ENCODE measurements around the gene GTF3C1.

The GTF3C1 gene

DNA sequence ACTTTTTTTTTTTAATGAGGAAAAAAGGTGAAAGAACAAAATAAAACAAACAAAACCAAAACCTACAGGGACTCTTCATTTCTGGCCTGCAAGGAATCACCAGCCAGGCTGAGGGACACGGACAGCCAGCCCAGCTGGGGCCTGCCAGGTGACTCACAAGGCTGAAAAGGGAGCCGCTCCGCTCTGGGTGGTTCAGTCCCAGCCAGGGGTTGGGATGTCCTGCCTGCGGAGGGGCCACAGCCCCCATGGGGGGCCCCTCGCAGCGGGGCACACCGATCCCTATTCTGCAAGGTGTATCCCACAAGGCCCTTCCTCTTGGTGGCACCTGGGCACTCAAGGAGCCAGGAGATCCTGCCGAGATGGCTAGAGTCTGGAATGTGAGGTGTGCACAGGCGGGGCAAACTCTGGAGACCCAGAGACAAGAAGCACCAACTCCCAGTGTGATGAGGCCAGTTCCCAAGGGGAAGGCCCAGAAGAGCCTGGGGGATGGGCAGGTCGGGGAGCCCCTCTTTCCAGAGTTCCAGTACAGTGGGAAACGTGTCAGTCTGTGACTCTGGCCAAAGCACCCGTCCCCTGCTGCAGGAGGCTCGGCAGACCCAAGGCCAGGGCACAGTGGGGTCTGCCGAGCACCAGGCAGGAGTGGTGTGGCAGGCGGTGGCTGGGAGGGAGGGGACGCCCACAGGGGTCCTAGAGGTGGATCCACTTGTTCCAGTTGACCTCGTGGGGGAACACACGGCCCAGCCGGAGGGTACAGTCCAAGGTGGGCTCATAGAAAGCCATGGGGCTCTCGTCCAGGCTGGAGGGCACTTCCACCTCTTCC, 88.8 kb downstream of the GTF3C1 start:
- Histone ChIP-seq H3K9me3 (replicated peaks; ENCODE audit: insufficient read depth, low read length) (no peaks in the 10 kb centered on the region), H3K27me3 (replicated peaks; ENCODE audit: insufficient read depth, low read length) (no peaks in the 10 kb centered on the region), H3K9me2 (replicated peaks; ENCODE audit: insufficient read depth, low read length) (no peaks in the 10 kb centered on the region), H3K4me2 (ENCODE audit: low read depth, low read length) (no peak overlapping the region), H3K4me3 (ENCODE audit: low read length) (no peak overlapping the region), H3F3A (ENCODE audit: insufficient read depth, low read length) (no peaks in the 10 kb centered on the region), H3K27ac (ENCODE audit: low read length) (no peak overlapping the region), H2AFZ (ENCODE audit: low read length) (no peak overlapping the region), H3K4me1 (ENCODE audit: low read length) (no peaks in the 10 kb centered on the region), H4K20me1 (ENCODE audit: insufficient read depth, low read length) (no peaks in the 10 kb centered on the region), H3K36me3 (replicated peaks; ENCODE audit: insufficient read depth, low read length) (no peaks in the 10 kb centered on the region), H3K9ac (ENCODE audit: low read length) (no peak overlapping the region), H3K79me2 (ENCODE audit: low read length) (no peaks in the 10 kb centered on the region)
- TF ChIP-seq EZH2 (optimal IDR thresholded peaks at IDR 0.05; ENCODE audit: low read depth, low read length) (no peak), EZH2phosphoT487 (IDR thresholded peaks at IDR 0.05; ENCODE audit: low read length) (no peak)
- TF ChIP-seq, protein P1, sequence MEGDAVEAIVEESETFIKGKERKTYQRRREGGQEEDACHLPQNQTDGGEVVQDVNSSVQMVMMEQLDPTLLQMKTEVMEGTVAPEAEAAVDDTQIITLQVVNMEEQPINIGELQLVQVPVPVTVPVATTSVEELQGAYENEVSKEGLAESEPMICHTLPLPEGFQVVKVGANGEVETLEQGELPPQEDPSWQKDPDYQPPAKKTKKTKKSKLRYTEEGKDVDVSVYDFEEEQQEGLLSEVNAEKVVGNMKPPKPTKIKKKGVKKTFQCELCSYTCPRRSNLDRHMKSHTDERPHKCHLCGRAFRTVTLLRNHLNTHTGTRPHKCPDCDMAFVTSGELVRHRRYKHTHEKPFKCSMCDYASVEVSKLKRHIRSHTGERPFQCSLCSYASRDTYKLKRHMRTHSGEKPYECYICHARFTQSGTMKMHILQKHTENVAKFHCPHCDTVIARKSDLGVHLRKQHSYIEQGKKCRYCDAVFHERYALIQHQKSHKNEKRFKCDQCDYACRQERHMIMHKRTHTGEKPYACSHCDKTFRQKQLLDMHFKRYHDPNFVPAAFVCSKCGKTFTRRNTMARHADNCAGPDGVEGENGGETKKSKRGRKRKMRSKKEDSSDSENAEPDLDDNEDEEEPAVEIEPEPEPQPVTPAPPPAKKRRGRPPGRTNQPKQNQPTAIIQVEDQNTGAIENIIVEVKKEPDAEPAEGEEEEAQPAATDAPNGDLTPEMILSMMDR (IDR thresholded peaks at IDR 0.05; ENCODE audit: low read length) = no peak
- no peak for DNase-seq

DNA sequence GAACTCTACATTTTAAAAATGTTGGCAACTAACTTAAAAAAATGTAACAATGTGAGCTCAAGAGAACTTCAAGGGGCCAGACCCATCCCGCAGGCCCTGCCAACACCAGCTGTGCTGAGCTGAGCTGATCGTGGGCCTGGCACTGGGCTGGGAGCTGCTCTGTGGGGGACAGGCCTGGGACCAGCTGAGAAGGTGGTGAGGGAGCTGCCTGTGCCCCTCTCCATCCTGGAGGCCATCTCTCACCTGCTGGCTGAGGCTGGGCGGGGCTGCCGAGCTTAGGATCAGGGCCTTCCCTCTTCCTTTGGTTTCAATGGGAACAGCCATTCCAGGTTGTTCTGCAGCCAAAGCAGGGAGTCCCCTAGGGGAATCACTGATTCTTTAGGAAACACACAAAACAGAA, 89.5 kb downstream of the GTF3C1 start:
- H3K27me3 ChIP-seq (replicated peaks; ENCODE audit: insufficient read depth, low read length) = no peaks in the 10 kb centered on the region
- H3K4me3 ChIP-seq (ENCODE audit: low read length) = no peak overlapping the region
- H3F3A ChIP-seq (ENCODE audit: insufficient read depth, low read length) = no peaks in the 10 kb centered on the region
- no peaks in the 10 kb centered on the region for H3K4me1 ChIP-seq (ENCODE audit: low read length)
- no peak overlapping the region for H2AFZ ChIP-seq (ENCODE audit: low read length)
- H3K4me2 ChIP-seq (ENCODE audit: low read depth, low read length) = no peak overlapping the region
- H3K9ac ChIP-seq (ENCODE audit: low read length) = no peak overlapping the region
- no peaks in the 10 kb centered on the region for H4K20me1 ChIP-seq (ENCODE audit: insufficient read depth, low read length)
- no peaks in the 10 kb centered on the region for H3K9me3 ChIP-seq (replicated peaks; ENCODE audit: insufficient read depth, low read length)
- no peak overlapping the region for H3K27ac ChIP-seq (ENCODE audit: low read length)
- TF ChIP-seq EZH2phosphoT487 (IDR thresholded peaks at IDR 0.05; ENCODE audit: low read length) (no peak), EZH2 (optimal IDR thresholded peaks at IDR 0.05; ENCODE audit: low read depth, low read length) (no peak)
- TF ChIP-seq, protein P1 (IDR thresholded peaks at IDR 0.05; ENCODE audit: low read length) = no peak
- no peak for DNase-seq
- no peaks in the 10 kb centered on the region for H3K9me2 ChIP-seq (replicated peaks; ENCODE audit: insufficient read depth, low read length)
- no peaks in the 10 kb centered on the region for H3K79me2 ChIP-seq (ENCODE audit: low read length)
- H3K36me3 ChIP-seq (replicated peaks; ENCODE audit: insufficient read depth, low read length) = no peaks in the 10 kb centered on the region

DNA sequence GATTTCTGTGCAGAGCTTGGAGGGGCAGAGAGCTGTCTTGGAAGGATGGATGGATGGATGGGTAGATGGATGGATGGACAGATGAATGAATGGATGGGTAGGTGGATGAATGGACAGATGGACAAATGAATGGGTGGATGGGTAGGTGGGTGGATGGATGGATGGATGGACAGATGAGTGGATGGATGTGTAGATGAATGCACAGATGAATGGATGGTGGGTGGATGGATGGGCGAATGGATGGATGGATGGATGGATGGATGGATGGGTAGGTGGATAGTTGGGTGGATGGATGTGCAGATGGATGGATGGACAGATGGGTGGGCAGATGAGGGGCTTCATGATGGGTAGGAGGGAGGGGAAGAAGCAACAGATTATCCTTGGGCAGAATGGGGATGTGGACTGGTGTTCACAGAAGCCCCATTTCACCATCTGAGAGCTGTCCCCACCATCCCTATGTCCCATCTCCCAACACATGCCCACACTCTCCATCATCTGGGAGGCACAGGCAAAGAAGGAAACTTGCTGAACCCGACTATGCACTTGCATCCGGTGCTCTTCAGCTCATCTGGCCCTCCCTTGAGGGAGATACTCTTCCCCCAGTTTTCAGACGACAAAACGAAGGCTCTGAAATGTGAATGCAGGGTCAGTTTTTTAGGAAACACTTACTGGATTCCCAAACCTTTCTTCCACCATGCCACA, 90.6 kb downstream of the GTF3C1 start:
- no peaks in the 10 kb centered on the region for H3K27me3 ChIP-seq (replicated peaks; ENCODE audit: insufficient read depth, low read length)
- H3K9me3 ChIP-seq (replicated peaks; ENCODE audit: insufficient read depth, low read length) = no peaks in the 10 kb centered on the region
- no peaks in the 10 kb centered on the region for H4K20me1 ChIP-seq (ENCODE audit: insufficient read depth, low read length)
- H3K9me2 ChIP-seq (replicated peaks; ENCODE audit: insufficient read depth, low read length) = no peaks in the 10 kb centered on the region
- H2AFZ ChIP-seq (ENCODE audit: low read length) = no peak overlapping the region
- no peaks in the 10 kb centered on the region for H3K4me1 ChIP-seq (ENCODE audit: low read length)
- no peaks in the 10 kb centered on the region for H3K36me3 ChIP-seq (replicated peaks; ENCODE audit: insufficient read depth, low read length)
- no peak overlapping the region for H3K9ac ChIP-seq (ENCODE audit: low read length)
- DNase-seq = no peak
- TF ChIP-seq EZH2phosphoT487 (IDR thresholded peaks at IDR 0.05; ENCODE audit: low read length) = no peak
- no peak for TF ChIP-seq EZH2 (optimal IDR thresholded peaks at IDR 0.05; ENCODE audit: low read depth, low read length)
- TF ChIP-seq, protein P1 (IDR thresholded peaks at IDR 0.05; ENCODE audit: low read length) = no peak
- H3K4me2 ChIP-seq (ENCODE audit: low read depth, low read length) = no peak overlapping the region
- no peak overlapping the region for H3K27ac ChIP-seq (ENCODE audit: low read length)
- H3K79me2 ChIP-seq (ENCODE audit: low read length) = no peaks in the 10 kb centered on the region
- no peak overlapping the region for H3K4me3 ChIP-seq (ENCODE audit: low read length)
- no peaks in the 10 kb centered on the region for H3F3A ChIP-seq (ENCODE audit: insufficient read depth, low read length)

All from MM.1S (cell line).